HG03097 (cell line): ENCODE data around the gene INKA2.

Source experiments
- ATAC-seq: cut with Tn5 transposase; IDR thresholded peaks from one replicate; pipeline ENCODE4 v1.9.1; 2021; ENCODE audit not compliant: unreplicated experiment, low FRiP score

The INKA2 gene

DNA sequence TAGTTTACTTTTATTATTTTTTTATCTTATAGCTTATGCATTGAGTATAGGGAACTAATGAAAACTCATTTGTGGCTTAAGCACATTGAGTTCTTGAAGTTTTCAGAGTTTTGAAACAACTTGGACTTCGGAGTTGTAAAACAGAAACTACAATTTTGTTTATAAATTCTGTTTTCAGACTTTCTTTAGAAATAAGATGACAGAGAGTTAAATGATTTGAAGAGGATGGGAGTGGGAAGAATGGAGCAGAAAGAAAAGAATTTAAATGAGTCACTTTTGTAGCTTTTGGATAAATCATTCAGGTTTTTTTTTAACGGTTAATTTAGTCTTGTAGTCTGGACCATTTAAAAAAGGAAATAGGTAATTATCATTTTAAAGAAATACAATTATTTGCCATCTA lies 32.3 kb downstream of the INKA2 start:
- no peak for ATAC-seq

DNA sequence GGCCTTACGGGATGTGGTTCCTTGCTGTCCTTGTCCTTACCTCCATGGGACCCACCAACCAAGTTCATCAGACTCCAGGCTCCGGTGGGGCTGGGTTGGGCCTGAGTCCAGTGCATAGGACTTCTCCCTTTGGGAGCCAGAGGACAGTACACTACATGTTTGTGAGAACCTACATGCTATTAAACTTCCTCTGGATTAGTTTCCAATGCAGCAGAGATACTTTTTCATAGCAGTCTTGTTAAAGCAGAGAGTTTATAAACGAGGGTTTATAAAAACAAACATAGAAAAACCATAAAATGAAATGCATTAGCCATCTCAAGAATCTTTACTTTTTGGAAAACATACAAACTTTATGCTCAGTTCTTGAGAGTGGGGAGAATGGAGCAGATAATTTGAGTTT lies 33.4 kb downstream of the INKA2 start:
- no peak for ATAC-seq

DNA sequence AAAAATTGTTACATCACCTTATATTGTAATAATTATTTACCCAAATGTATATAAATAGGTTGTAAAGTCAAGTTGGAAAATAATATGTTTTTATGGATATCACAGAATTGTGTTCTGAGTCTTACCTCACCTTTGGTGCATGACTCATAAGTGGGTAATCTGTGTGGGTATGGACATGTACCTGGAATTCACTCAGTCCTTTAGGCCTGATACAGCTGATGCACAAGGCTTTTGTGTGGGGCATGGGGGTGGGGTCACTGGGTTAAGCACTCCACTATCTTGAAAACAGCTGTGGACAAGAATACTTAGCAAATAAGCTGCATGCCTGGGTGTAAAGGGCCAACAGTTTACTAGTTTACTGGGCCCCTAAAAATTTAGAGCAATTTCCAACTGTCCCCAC lies 34.4 kb downstream of the INKA2 start:
- ATAC-seq, result no peak

GRCh38 chr1:111704240-111704639 lies 35.0 kb downstream of the INKA2 start:
- no peak for ATAC-seq

- no peak for ATAC-seq
These were observed 36.6 kb downstream of the INKA2 start for GRCh38 chr1:111702504-111703050.

- no peak for ATAC-seq
These were observed 39.9 kb downstream of the INKA2 start for GRCh38 chr1:111699268-111699667.

- ATAC-seq, result no peak
These were observed 42.9 kb downstream of the INKA2 start for GRCh38 chr1:111696330-111696729.

- no peak for ATAC-seq
These were observed 43.4 kb downstream of the INKA2 start for GRCh38 chr1:111695801-111696200.

- ATAC-seq, result no peak
These were observed 47.3 kb downstream of the INKA2 start for GRCh38 chr1:111691886-111692285.

DNA sequence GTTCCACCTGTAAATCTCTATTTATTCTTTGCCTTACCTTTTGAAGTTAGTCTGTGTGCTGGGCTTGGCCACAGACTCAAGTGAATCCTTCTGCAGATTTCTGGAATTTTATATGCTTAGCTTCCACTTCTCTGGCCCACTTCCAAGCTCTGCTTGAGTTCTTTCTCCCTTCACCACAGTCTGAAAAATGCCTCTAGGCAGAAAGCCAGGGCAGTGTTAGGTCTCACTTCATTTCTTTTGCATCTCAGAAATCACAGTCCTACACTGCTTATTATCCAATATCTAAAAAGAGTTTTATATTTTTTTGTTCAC lies 48.9 kb downstream of the INKA2 start:
- ATAC-seq, result no peak
